Naive thymus-derived CD4-positive, alpha-beta T cell (primary cell): ENCODE results near the gene TRPM4. TPM values are rescaled to one million over a fixed set of nuclear protein-coding genes. Genes with fewer than 3 reads are reported as not detected.
A peak's percentile ranks its signal among the peaks of the same experiment; 100 is the strongest.

ENCODE experiments used
- ATAC-seq: fragments of 150-1000 bp; cut with Tn5 transposase; 2 replicates; pipeline ENCODE4 v1.10.0; 2021; ENCODE audit warnings: mild to moderate bottlenecking, moderate library complexity
- CTCF ChIA-PET: fragments of 350-600 bp; sonication (Branson Sonifier 250); formaldehyde crosslinking; loops from one replicate; lab custom pipeline; 2021; ENCODE audit warnings: antibody characterized with exemption; lab: Charles Lee
- POLR2A ChIA-PET: fragments of 350-600 bp; sonication (Branson Sonifier 250); formaldehyde crosslinking; loops from one replicate; lab custom pipeline; 2021; ENCODE audit warnings: antibody characterized with exemption, inconsistent platforms; lab: Charles Lee
- DNase-seq, 9 donors: peaks; one replicate each; pipeline versions ENCODE4 v3.0.0 to v3.0.0-alpha.2; 2020 to 2022; ENCODE audit warnings: mixed read lengths in 1 of 9
- H3K27ac ChIP-seq: one replicate; pipeline ENCODE4 v1.7.0; 2013; ENCODE audit warnings: mild to moderate bottlenecking, low read depth, low read length, moderate library complexity
- H3K27me3 ChIP-seq, 2 donors: one replicate each; pipeline ENCODE4 v1.7.0; 2013; ENCODE audit warnings: low read length in 2 of 2, mild to moderate bottlenecking in 2 of 2, moderate library complexity in 2 of 2; ENCODE audit not compliant: control insufficient read depth in 2 of 2, insufficient read depth in 2 of 2
- H3K36me3 ChIP-seq, 3 experiments: 1 replicate in 2 of 3; 2 replicates in 1 of 3; pipeline ENCODE4 v1.7.0; 2013; ENCODE audit warnings: low read length in 3 of 3, mild to moderate bottlenecking in 3 of 3, moderate library complexity in 1 of 3; ENCODE audit not compliant: insufficient read depth in 3 of 3, control insufficient read depth in 2 of 3
- H3K4me1 ChIP-seq, 2 donors: one replicate each; pipeline ENCODE4 v1.7.0; 2013; ENCODE audit warnings: low read length in 2 of 2, mild to moderate bottlenecking in 2 of 2, moderate library complexity in 1 of 2; ENCODE audit not compliant: control insufficient read depth in 2 of 2, insufficient read depth in 2 of 2
- H3K4me3 ChIP-seq: 2 replicates; pipeline ENCODE4 v1.7.0; 2013; ENCODE audit warnings: mild to moderate bottlenecking, low read length
- H3K9me3 ChIP-seq, 3 experiments: 1 replicate in 2 of 3; 2 replicates in 1 of 3; pipeline ENCODE4 v1.7.0; 2013; ENCODE audit warnings: low read length in 3 of 3; ENCODE audit not compliant: control insufficient read depth in 2 of 3
- H3K27ac Mint-ChIP-seq, 9 donors: one replicate each; pipeline ENCODE4 v1.8.0; 2020 to 2022; ENCODE audit warnings: mixed read lengths in 9 of 9, mild to moderate bottlenecking in 8 of 9, moderate library complexity in 5 of 9, inconsistent platforms in 2 of 9
- H3K27me3 Mint-ChIP-seq, 5 donors: one replicate each; pipeline ENCODE4 v1.8.0; 2021 to 2022; ENCODE audit warnings: mixed read lengths in 5 of 5, mild to moderate bottlenecking in 1 of 5
- H3K36me3 Mint-ChIP-seq, 5 donors: one replicate each; pipeline ENCODE4 v1.8.0; 2020 to 2022; ENCODE audit warnings: mixed read lengths in 5 of 5, mild to moderate bottlenecking in 3 of 5, inconsistent platforms in 1 of 5
- H3K4me1 Mint-ChIP-seq, 7 donors: one replicate each; pipeline ENCODE4 v1.8.0; 2020 to 2022; ENCODE audit warnings: mixed read lengths in 7 of 7, mild to moderate bottlenecking in 3 of 7, inconsistent platforms in 1 of 7
- H3K4me3 Mint-ChIP-seq, 10 donors: one replicate each; pipeline ENCODE4 v1.8.0; 2020 to 2022; ENCODE audit warnings: mild to moderate bottlenecking in 10 of 10, mixed read lengths in 10 of 10, moderate library complexity in 6 of 10, inconsistent platforms in 2 of 10
- H3K9me3 Mint-ChIP-seq, 11 donors: one replicate each; pipeline ENCODE4 v1.8.0; 2020 to 2022; ENCODE audit warnings: mixed read lengths in 11 of 11, mild to moderate bottlenecking in 4 of 11, inconsistent platforms in 1 of 11, moderate library complexity in 1 of 11
- intact Hi-C, 2 donors: fragments of 100-400 bp; cut with micrococcal nuclease; formaldehyde crosslinking; loops; one replicate each; pipeline ENCODE4 v1.15.1; 2023
- polyA plus RNA-seq, 2 donors: library from polyadenylated mRNA; unstranded; fragments of 300-500 nt; fragmentation: Illumina TruSeq; gene quantifications; one replicate each; pipeline ENCODE4 v1.2.3, GENCODE V29; 2021
- total RNA-seq, 6 experiments: library from RNA in 5 of 6; stranded (reverse) in 5 of 6; gene quantifications; 1 replicate in 5 of 6; 2 replicates in 1 of 6; pipeline ENCODE4 v1.2.3 and lab custom pipeline; 2021 to 2026

TRPM4 gene
- total and polyA plus RNA-seq, 7 experiments from 2014 or later, result 0.13 to 3.2 (median 0.85) TPM; not detected in 2

- H3K4me3 Mint-ChIP-seq, result peak within 1 kb of the TSS; percentile 83 to 94 (median 89)
- H3K9me3 Mint-ChIP-seq, result no peaks in the 10 kb centered on the region
- no peaks in the 10 kb centered on the region for H3K27me3 Mint-ChIP-seq
- no peaks in the 10 kb centered on the region for H3K9me3 ChIP-seq
- intact Hi-C loops, result loop anchor here (1.0 to 10.0 kb wide), 7 partner anchors 14 to 479 kb away; partner anchors contain the start of genes DBP (in 1 of the 2), FLT3LG (in 1 of the 2), GYS1 (in 1 of the 2) and RUVBL2 (in 1 of the 2)
- peaks cover 28 to 48% (median 34%) of the 10 kb centered on the region in 7 donors for H3K4me1 Mint-ChIP-seq
- H3K27me3 ChIP-seq, result no peaks in the 10 kb centered on the region
- DNase-seq (peak; percentile 62 to 94 (median 85)), ATAC-seq (peak; percentile 74)
- peak within 1 kb of the TSS in 8 of 9 donors; percentile 45 to 91 (median 84) for H3K27ac Mint-ChIP-seq
- H3K4me1 ChIP-seq, result peaks cover 15 to 19% of the 10 kb centered on the region in 2 donors
- peak within 1 kb of the TSS; percentile 66 for H3K4me3 ChIP-seq
- peaks cover 0 to 2% (median 0%) of the 10 kb centered on the region in 5 donors for H3K36me3 Mint-ChIP-seq
- peaks cover 0 to 7% (median 0%) of the 10 kb centered on the region in 3 experiments for H3K36me3 ChIP-seq
- ChIA-PET CTCF (interaction anchor here (0.6 to 2.2 kb wide), 10 partner anchors 8 to 90 kb away, joined by 3 to 17 read pairs (median 3); no protein-coding TSS in a partner anchor), POLR2A (interaction anchor here (0.8 to 1.5 kb wide), 10 partner anchors 13 to 388 kb away, joined by 3 to 13 read pairs (median 3); partner anchors contain the start of gene FTL)
- H3K27ac ChIP-seq, result peak within 1 kb of the TSS; percentile 72
These were observed 43.6 kb upstream of the TRPM4 start, which contains the start of gene LIN7B for GRCh38 chr19:49113762-49114629. Gene LIN7B, plus strand, starts transcription at chr19:49114370. Its CDS starts 35 bp downstream, at chr19:49114405.

GRCh38 chr19:49114630-49115363, 42.8 kb upstream of the TRPM4 start:
- peaks cover 15 to 19% of the 10 kb centered on the region in 2 donors for H3K4me1 ChIP-seq
- Mint-ChIP-seq H3K36me3 (no peaks in the 10 kb centered on the region), H3K4me1 (peaks cover 27 to 48% (median 34%) of the 10 kb centered on the region in 7 donors), H3K27me3 (peaks cover 0 to 2% (median 0%) of the 10 kb centered on the region in 5 donors), H3K27ac (peak overlapping the region in 7 of 9 donors; percentile 47 to 91 (median 69)), H3K9me3 (no peaks in the 10 kb centered on the region), H3K4me3 (peak overlapping the region; percentile 77 to 94 (median 84))
- peak overlapping the region; percentile 54 for H3K4me3 ChIP-seq
- intact Hi-C loops, result loop anchor here (1.0 to 10.0 kb wide), 14 partner anchors 14 to 913 kb away; partner anchors contain the start of genes ALDH16A1 (in 1 of the 2), DBP (in 1 of the 2), FLT3LG (in 1 of the 2) and GYS1 (in 1 of the 2)
- DNase-seq, result peak in 8 of 9 donors; percentile 27 to 61 (median 52)
- H3K27ac ChIP-seq, result peak overlapping the region; percentile 72
- no peaks in the 10 kb centered on the region for H3K9me3 ChIP-seq
- no peak for ATAC-seq
- H3K27me3 ChIP-seq, result no peaks in the 10 kb centered on the region
- ChIA-PET POLR2A (interaction anchor here (0.8 to 1.2 kb wide), 6 partner anchors 13 to 153 kb away, joined by 3 to 13 read pairs (median 3); no protein-coding TSS in a partner anchor), CTCF (interaction anchor here (0.5 to 2.2 kb wide), 6 partner anchors 17 to 459 kb away, joined by 3 to 17 read pairs (median 3); no protein-coding TSS in a partner anchor)
- peaks cover 0 to 4% (median 0%) of the 10 kb centered on the region in 3 experiments for H3K36me3 ChIP-seq

DNA sequence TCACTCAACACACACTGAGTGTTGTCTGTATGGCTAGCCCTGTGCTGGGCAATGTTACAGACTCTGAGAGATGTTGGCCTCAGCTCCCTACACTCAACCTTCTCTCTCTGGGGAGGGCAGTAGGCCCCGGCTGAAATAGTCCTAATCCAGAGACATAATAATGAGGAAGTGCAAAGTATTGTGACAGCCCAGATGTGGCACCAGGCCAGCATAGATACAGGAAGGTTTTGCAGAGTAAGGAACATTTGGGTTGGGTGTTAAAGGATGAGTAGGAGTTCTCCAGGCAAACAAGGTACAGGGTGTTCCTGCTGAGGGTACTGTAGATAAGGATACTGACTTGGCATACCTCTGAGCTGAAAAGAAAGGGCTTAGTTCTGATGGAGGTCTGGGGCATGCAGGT, 41.0 kb upstream of the TRPM4 start:
- H3K9me3 ChIP-seq, result no peaks in the 10 kb centered on the region
- ChIA-PET POLR2A (interaction anchor here (1.0 to 1.6 kb wide), 2 partner anchors 9 to 11 kb away, joined by 3 to 6 read pairs; no protein-coding TSS in a partner anchor), CTCF (interaction anchor here (0.7 to 1.1 kb wide), 3 partner anchors 7 to 19 kb away, joined by 3 read pairs; no protein-coding TSS in a partner anchor)
- peaks cover 0 to 14% (median 0%) of the 10 kb centered on the region in 5 donors for H3K27me3 Mint-ChIP-seq
- H3K27me3 ChIP-seq, result no peaks in the 10 kb centered on the region
- no peak overlapping the region for H3K27ac ChIP-seq
- no peak overlapping the region for H3K4me3 ChIP-seq
- H3K4me1 ChIP-seq, result peaks cover 15 to 19% of the 10 kb centered on the region in 2 donors
- no peaks in the 10 kb centered on the region for H3K9me3 Mint-ChIP-seq
- peaks cover 0 to 4% (median 0%) of the 10 kb centered on the region in 3 experiments for H3K36me3 ChIP-seq
- H3K27ac Mint-ChIP-seq, result peak overlapping the region in 7 of 9 donors; percentile 4 to 94 (median 59)
- intact Hi-C loops, result loop anchor here (5.0 to 10.0 kb wide), 10 partner anchors 36 to 911 kb away; partner anchors contain the start of genes ALDH16A1 (in 1 of the 2), DBP (in 1 of the 2), FLT3LG (in 1 of the 2) and NOSIP (in 1 of the 2)
- H3K36me3 Mint-ChIP-seq, result no peaks in the 10 kb centered on the region
- no peak for ATAC-seq
- no peak for DNase-seq
- H3K4me1 Mint-ChIP-seq, result peaks cover 33 to 54% (median 39%) of the 10 kb centered on the region in 7 donors
- H3K4me3 Mint-ChIP-seq, result peak overlapping the region; percentile 18 to 90 (median 84)

DNA sequence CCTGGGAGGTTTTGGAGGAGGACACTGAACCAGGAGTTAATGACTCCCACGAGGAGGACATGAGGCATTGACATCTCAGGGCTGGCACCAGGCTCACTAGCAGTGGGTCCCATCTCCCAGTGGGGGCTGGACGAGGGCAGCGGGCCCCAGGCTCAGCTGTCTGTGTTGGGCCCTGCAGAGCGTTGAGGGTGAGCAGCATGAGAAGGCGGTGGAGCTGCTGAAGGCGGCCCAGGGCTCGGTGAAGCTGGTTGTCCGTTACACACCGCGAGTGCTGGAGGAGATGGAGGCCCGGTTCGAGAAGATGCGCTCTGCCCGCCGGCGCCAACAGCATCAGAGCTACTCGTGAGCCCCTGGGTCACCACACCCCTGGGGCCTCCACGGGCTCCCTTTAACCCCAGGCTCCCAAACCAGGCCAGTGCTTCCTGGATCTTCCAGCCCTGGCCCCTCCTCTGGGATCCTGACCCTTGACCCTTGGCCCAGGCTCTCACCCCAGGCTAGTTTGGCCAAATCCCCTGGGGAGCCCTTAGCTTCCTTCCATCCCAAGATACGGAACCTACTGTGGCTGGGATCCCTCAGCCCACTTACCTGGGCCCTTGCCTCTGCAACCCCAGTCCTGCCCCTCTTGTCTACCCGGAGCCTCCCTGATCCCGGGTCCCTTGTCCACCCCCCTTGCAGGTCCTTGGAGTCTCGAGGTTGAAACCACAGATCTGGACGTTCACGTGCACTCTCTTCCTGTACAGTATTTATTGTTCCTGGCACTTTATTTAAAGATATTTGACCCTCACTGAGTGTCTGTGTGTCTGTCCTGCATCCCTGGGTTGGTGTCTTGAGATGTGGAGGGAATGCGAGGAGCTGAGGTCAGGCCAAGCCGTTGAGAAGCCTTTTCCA, 39.7 kb upstream of the TRPM4 start:
- DNase-seq, result peak in 1 of 9 donors; percentile 22

More for the DNA sequence above, 39.7 kb upstream of the TRPM4 start:
- Histone ChIP-seq H3K27ac (peak overlapping the region; percentile 92), H3K36me3 (peaks cover 0 to 4% (median 0%) of the 10 kb centered on the region in 3 experiments), H3K9me3 (no peaks in the 10 kb centered on the region), H3K27me3 (no peaks in the 10 kb centered on the region), H3K4me3 (peak overlapping the region; percentile 83), H3K4me1 (peaks cover 15 to 19% of the 10 kb centered on the region in 2 donors)
- Mint-ChIP-seq H3K9me3 (no peaks in the 10 kb centered on the region), H3K27me3 (peaks cover 0 to 20% (median 0%) of the 10 kb centered on the region in 5 donors), H3K36me3 (no peaks in the 10 kb centered on the region), H3K4me1 (peaks cover 33 to 51% (median 43%) of the 10 kb centered on the region in 7 donors), H3K27ac (peak overlapping the region; percentile 89 to 95 (median 93)), H3K4me3 (peak overlapping the region; percentile 83 to 91 (median 88))
- ChIA-PET POLR2A (interaction anchor here (0.6 to 1.6 kb wide), 5 partner anchors 8 to 381 kb away, joined by 3 to 6 read pairs (median 3); no protein-coding TSS in a partner anchor), CTCF (interaction anchor here (0.6 to 1.1 kb wide), 4 partner anchors 9 to 33 kb away, joined by 3 to 5 read pairs (median 4); no protein-coding TSS in a partner anchor)
- intact Hi-C loops, result loop anchor here (2.0 to 10.0 kb wide), 13 partner anchors 25 to 909 kb away; partner anchors contain the start of genes ALDH16A1 (in 1 of the 2), BCL2L12 (in 1 of the 2), DBP (in 1 of the 2) and FLT3LG (in 1 of the 2)
- ATAC-seq, result no peak
